Superior temporal gyrus (tissue), 1 donor: ENCODE measurements around the gene PREP.

Source experiments
- DNase-seq: peaks from one replicate; pipeline ENCODE4 v3.0.0-alpha.2; 2016; ENCODE audit errors: extremely low spot score

Gene PREP

DNA sequence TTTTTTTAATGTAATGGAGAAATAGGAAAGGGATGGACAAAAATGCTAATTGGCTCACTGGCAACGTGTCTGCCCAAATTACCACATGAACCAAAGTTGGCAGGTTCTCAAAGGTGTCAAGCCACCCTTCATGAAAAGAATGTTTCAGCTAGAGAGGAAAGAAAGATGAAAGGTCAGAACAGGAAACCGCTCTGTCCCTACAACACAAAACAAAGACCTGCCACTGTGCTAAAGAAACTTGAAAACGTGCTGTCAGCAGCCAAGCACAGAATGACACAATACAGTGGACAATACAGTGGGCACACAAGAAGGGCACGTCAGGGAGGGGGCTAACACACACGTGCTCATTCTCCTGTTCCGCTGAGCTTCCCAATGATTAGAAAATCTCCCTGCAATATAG, 4.9 kb downstream of the PREP start:
- DNase-seq: peak; percentile 34

GRCh38 chr6:105391705-105392104, 11.2 kb downstream of the PREP start:
- DNase-seq: no peak

DNA sequence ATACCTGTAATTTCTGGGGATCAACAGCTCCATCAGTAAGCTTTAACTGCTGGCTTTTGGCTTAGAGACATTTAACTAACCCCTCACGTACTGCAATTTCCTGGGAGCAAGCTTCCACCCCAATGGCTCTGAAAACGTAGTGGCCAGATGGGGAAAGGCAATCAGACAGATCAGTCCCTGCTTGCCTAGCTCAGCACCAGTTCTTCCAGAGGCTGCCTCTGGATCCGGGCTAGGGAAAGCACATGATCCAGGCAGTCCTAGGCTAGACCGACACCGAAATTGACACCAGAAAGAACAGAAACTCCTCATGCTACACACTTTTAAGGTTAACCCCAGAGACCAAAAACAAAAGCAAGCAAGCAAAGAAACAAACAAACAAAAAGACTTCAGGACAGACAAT, 13.3 kb downstream of the PREP start:
- DNase-seq: no peak

- DNase-seq: no peak
Observed at GRCh38 chr6:105388392-105388791, 14.5 kb downstream of the PREP start.

DNA sequence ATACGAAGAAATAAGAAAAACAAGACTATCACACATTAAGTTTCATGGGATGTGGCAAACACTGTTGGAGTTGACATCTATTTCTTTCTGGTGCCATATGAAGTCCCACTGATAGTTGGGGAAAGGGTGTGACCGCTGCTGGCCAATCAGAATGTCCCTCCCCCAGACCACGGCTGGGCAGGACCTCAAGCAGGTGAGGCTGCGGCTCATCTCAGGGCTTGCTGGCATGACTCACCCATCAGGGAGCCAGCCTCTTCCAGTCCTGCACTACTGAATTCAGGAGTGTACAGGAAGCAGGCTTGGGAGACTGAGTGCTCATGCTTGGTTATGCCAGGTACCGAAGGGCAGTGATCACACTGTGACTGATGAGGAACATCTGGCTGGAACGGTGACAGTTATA, 18.9 kb downstream of the PREP start:
- DNase-seq: no peak

- no peak for DNase-seq
Observed at GRCh38 chr6:105382958-105383357, 19.9 kb downstream of the PREP start.

- DNase-seq: no peak
Observed at GRCh38 chr6:105382496-105382895, 20.4 kb downstream of the PREP start.

- no peak for DNase-seq
Observed at GRCh38 chr6:105380634-105381033, 22.2 kb downstream of the PREP start.

- DNase-seq: no peak
Observed at GRCh38 chr6:105375797-105376196, 27.1 kb downstream of the PREP start.

GRCh38 chr6:105374010-105374420, 28.9 kb downstream of the PREP start:
- no peak for DNase-seq

GRCh38 chr6:105373481-105373880, 29.4 kb downstream of the PREP start:
- no peak for DNase-seq

DNA sequence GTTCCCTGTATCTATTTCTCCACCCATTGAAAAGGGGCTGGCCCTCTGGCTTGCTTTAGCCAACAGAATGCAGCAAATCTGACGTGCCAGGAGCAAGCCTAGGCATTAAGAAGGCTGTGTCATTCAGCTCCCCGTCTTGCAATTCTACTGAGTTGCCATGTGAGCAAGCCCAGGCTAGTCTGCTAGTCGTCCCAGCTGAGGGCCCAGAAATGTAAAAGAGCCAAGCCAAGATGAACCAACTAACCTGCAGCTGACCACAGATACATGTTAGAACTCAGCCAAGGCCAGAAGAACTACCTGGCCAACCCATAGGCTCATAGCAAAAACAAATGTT, 30.1 kb downstream of the PREP start:
- DNase-seq: no peak

DNA sequence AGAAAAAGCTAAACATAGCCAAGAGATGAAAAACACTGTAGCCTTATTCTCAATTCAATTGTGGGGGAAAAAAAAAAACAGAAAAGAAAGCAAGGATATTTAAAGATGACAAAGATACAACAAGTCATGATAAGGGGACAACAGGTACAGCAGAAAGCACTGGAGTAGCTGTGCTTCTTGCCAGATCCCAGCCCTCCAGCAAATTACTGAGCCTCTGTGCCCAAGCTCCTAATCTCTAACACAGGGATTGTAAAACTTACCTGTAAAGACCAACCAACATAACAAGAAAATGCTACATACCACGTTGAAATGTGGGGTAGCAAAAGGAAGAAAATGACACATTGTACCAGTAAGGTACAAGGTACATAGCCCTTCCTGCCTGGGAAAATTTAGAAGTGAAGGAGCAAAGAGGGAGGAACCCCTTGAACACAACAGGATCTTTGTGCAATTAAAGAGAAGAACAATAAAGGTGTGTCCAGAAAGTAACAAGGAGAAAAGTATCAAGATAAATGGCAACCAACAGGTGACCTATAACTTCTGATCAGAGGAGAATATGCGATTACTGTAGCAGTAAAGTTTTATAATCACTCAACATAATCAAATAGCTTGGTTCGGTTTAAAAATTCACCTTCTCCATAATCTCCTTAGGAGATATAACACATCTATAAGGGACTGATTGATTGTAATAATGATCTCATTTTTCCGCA, 30.6 kb downstream of the PREP start:
- DNase-seq: no peak

- no peak for DNase-seq
Observed at GRCh38 chr6:105370351-105370750, 32.5 kb downstream of the PREP start.

DNA sequence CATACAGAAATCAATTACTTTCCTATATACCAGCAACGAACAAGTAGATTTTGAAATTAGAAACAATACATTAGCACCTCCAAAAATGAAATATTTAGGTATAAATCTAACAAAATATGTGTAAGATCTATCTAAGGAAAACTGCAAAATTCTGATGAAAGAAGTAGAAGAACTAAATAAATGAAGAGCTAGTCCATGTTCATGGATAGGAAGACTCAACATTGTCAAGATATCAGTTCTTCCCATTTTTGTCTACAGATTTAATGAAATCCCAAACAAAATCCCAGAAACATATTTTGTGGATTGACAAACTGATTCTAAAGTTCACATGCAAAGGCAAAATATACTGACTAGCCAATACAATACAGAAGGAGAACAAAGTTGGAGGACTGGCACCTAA, 33.7 kb downstream of the PREP start:
- DNase-seq: no peak

- peak; percentile 53 for DNase-seq
Observed at GRCh38 chr6:105364243-105364642, 38.6 kb downstream of the PREP start.

DNA sequence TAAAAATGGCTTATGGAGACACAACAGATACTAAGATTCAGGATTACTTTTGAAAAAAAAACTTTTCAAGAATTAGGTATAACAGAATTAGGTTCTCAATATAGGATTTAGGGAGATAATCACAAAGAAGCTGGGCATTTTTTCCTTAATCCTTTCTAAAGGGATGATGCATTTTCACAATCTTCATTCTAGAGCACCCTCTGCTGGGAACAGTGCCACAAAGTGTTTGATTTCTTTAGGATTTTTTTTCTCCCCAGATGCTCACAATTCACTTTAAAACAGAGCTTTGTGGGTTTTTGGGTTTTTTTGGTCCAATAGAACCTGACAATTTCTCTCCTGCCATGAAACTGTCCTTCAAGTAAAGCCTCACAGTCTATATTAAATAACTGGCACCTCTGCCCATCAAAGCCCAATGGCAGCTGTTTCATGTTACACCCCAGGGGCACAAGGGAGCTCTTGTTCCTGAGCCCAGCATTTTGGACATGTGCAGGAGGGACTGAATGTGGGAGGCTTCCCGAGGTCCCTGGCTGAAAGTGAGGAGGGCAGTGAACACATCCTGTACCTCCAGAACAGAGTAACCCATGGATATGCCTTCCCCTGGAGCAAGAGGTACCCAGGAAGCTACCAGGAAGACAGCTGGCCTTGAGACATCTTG, 39.7 kb downstream of the PREP start:
- DNase-seq: peak; percentile 92

DNA sequence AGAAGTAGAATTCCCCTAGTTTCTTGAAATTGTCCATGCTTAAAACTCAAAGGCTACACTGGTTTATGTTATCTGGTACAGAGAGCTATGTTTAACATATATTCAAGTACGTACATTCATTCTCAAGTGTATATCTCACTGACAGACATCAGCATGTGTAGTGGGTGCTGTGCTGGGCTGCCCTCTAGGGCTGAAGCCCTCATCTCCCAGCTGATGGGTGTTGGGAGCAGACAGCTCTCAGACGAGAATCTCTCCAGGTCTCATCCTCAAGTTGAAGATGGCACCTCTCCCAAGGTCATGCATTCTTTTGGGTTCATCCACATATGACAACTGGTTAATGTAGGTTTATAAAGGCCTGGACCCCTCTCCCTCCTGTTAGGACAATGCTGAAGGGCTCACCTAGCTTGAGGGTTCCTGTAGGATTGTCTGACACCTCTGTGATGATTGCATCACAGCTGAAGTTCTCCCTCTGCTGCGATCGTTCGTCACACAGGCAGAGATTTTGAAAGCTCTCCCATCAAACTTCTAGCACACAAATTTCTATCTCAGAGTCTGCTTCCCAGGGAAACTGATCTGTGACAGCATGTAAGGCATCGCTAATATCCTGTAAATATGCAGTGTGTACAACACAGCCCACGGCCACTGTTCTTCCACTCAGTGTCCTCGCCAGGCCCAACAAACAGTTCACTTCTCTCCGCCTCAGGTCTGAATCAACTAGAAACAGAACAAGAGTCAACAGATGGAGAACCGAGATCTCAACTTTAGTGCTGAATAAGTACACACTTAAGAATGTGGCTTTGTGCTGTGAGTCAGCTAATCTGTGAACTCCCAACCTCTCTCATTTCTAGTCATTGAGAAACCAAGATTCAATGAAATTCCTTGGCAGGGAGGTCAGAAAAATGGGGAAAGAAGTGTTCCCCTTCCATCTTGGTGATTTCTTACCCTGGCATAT, 43.2 kb downstream of the PREP start:
- no peak for DNase-seq

DNA sequence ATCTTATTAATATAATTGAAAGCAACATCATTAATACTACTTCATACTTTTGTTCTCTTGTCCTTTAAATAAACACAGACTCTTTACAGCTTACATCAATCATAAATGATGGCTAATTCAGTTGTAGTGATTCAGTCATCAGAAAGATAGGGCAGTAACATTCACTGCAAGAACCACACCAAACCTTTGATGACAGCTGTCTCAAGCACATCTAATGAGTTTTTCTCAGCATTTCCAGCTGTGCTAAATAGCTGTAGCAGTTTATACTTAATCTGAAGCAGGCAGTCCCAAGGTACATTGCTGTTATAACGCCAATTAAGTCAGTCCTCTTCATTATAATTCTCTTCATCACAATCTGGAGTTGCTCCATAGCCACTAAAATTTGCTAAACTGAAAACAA, 45.7 kb downstream of the PREP start:
- DNase-seq: no peak

- no peak for DNase-seq
Observed at GRCh38 chr6:105352037-105352617, 50.8 kb downstream of the PREP start.

DNA sequence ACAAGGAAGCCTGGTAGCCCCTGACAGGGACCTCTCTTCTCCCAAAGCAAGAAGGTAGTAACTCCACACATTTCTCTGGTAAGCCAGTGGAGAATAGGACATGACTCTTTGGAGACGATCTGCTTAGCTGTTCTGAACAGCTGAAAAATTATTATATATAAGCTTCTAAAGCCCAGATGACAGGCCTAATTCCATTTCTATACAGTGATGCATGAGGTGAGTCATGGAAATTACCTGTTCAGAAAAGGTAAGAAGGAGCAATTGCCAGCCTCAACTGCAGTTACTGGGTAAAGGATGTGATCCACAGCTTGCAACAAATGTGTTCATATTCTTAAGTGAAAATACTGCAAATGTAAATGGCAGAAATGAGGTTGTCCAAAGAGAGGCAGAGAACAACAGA, 54.0 kb downstream of the PREP start:
- no peak for DNase-seq

DNA sequence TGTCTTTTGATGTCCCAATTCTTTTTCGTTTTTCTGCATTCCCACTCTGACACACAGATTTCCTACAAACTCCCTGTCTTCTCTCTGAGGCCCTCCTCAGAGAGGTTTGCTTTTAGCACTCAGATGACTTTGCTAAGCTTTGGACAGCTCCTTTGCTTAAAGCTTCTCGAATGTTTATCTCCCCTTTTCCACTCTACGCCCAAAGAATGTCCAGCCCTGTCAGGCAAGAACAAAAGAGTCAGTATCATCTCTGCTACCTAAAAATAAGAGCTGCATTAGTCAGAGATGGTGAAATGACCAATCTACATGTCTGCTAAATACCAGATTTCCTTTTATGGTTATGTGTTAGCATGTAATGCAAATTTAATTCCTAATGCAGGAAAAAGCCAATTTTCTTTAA, 56.8 kb downstream of the PREP start:
- DNase-seq: peak; percentile 66
